Activated T-cell treated with anti-CD3 and anti-CD28 coated beads, Interleukin-2, amount 50 U/mL, for 24 hours (primary cell): ENCODE data around the gene SLC31A2.

Experiments
- DNase-seq: peaks from one replicate; pipeline ENCODE4 v3.0.0-alpha.2; 2020
- H3K27ac Mint-ChIP-seq: 2 replicates; pipeline ENCODE4 v1.8.0; 2020; ENCODE audit warnings: mild to moderate bottlenecking, mixed read lengths
- H3K27me3 Mint-ChIP-seq: 2 replicates; pipeline ENCODE4 v1.8.0; 2020; ENCODE audit warnings: mixed read lengths
- H3K36me3 Mint-ChIP-seq: 2 replicates; pipeline ENCODE4 v1.8.0; 2020; ENCODE audit warnings: low read depth, mixed read lengths
- H3K4me1 Mint-ChIP-seq: 2 replicates; pipeline ENCODE4 v1.8.0; 2020; ENCODE audit warnings: low read depth, mixed read lengths
- H3K4me3 Mint-ChIP-seq: 2 replicates; pipeline ENCODE4 v1.8.0; 2020; ENCODE audit warnings: mild to moderate bottlenecking, moderate library complexity, mixed read lengths
- H3K9me3 Mint-ChIP-seq: 2 replicates; pipeline ENCODE4 v1.8.0; 2020; ENCODE audit warnings: mixed read lengths

SLC31A2 gene

GRCh38 chr9:113187929-113188595, 37.3 kb downstream of the SLC31A2 start:
- Mint-ChIP-seq H3K4me1 (no peaks in the 10 kb centered on the region), H3K36me3 (peaks cover 90% of the 10 kb centered on the region), H3K27ac (peak overlapping the region; percentile 2), H3K4me3 (no peak overlapping the region), H3K27me3 (no peaks in the 10 kb centered on the region), H3K9me3 (no peaks in the 10 kb centered on the region)
- no peak for DNase-seq

GRCh38 chr9:113192455-113192854, 41.6 kb downstream of the SLC31A2 start:
- H3K4me3 Mint-ChIP-seq: no peak overlapping the region

GRCh38 chr9:113199683-113200329, 49.0 kb downstream of the SLC31A2 start:
- H3K4me3 Mint-ChIP-seq: no peak overlapping the region
- no peak for DNase-seq
- H3K27ac Mint-ChIP-seq: no peak overlapping the region
- H3K36me3 Mint-ChIP-seq: peaks cover 89% of the 10 kb centered on the region
- H3K9me3 Mint-ChIP-seq: no peaks in the 10 kb centered on the region
- peaks cover 10% of the 10 kb centered on the region for H3K4me1 Mint-ChIP-seq
- no peaks in the 10 kb centered on the region for H3K27me3 Mint-ChIP-seq

More at GRCh38 chr9:113192455-113192854, 41.6 kb downstream of the SLC31A2 start:
- Mint-ChIP-seq H3K4me1 (peaks cover 2% of the 10 kb centered on the region), H3K36me3 (peaks cover 79% of the 10 kb centered on the region), H3K9me3 (no peaks in the 10 kb centered on the region), H3K27ac (no peak overlapping the region), H3K27me3 (no peaks in the 10 kb centered on the region)
- no peak for DNase-seq

GRCh38 chr9:113205432-113205831, 54.6 kb downstream of the SLC31A2 start:
- H3K27ac Mint-ChIP-seq: no peak overlapping the region
- no peaks in the 10 kb centered on the region for H3K9me3 Mint-ChIP-seq
- no peaks in the 10 kb centered on the region for H3K27me3 Mint-ChIP-seq
- DNase-seq: no peak
- H3K4me3 Mint-ChIP-seq: no peak overlapping the region
- peaks cover 94% of the 10 kb centered on the region for H3K36me3 Mint-ChIP-seq
- peaks cover 3% of the 10 kb centered on the region for H3K4me1 Mint-ChIP-seq

- Mint-ChIP-seq H3K4me1 (peaks cover 3% of the 10 kb centered on the region), H3K27ac (no peak overlapping the region), H3K27me3 (no peaks in the 10 kb centered on the region), H3K36me3 (peaks cover 94% of the 10 kb centered on the region), H3K9me3 (no peaks in the 10 kb centered on the region), H3K4me3 (no peak overlapping the region)
- DNase-seq: no peak
Observed at GRCh38 chr9:113205861-113206260, 55.1 kb downstream of the SLC31A2 start.

GRCh38 chr9:113210815-113211214, 60.0 kb downstream of the SLC31A2 start:
- no peaks in the 10 kb centered on the region for H3K27me3 Mint-ChIP-seq
- DNase-seq: no peak
- H3K4me3 Mint-ChIP-seq: no peak overlapping the region
- no peak overlapping the region for H3K27ac Mint-ChIP-seq
- peaks cover 13% of the 10 kb centered on the region for H3K4me1 Mint-ChIP-seq
- H3K9me3 Mint-ChIP-seq: no peaks in the 10 kb centered on the region
- H3K36me3 Mint-ChIP-seq: peaks cover 88% of the 10 kb centered on the region
